BLaER1 (cell line): ENCODE data around the gene ECE1.

Source experiments
- H3K27ac ChIP-seq: shearing (Covaris generic); formaldehyde crosslinking; 2 replicates; pipeline ENCODE4 v1.8.1; 2022
- H3K27me3 ChIP-seq: shearing (Covaris generic); formaldehyde crosslinking; 2 replicates; pipeline ENCODE4 v1.8.1; 2022
- H3K36me3 ChIP-seq: shearing (Covaris generic); formaldehyde crosslinking; 2 replicates; pipeline ENCODE4 v1.8.1; 2022
- H3K4me1 ChIP-seq: shearing (Covaris generic); formaldehyde crosslinking; 2 replicates; pipeline ENCODE4 v1.8.1; 2022
- H3K4me2 ChIP-seq: shearing (Covaris generic); formaldehyde crosslinking; 2 replicates; pipeline ENCODE4 v1.8.1; 2022
- H3K4me3 ChIP-seq: shearing (Covaris generic); formaldehyde crosslinking; 2 replicates; pipeline ENCODE4 v1.8.1; 2022
- H3K9ac ChIP-seq: shearing (Covaris generic); formaldehyde crosslinking; 2 replicates; pipeline ENCODE4 v1.8.1; 2022
- H3K9me3 ChIP-seq: shearing (Covaris generic); formaldehyde crosslinking; 2 replicates; pipeline ENCODE4 v1.8.1; 2022
- H4K20me1 ChIP-seq: shearing (Covaris generic); formaldehyde crosslinking; 2 replicates; pipeline ENCODE4 v1.8.1; 2022
- Cebpa-rat ChIP-seq: shearing (Covaris generic); IDR thresholded peaks from 2 replicates; pipeline ENCODE4 v1.8.1; 2022

Gene ECE1

GRCh38 chr1:21263653-21264225 lies 26.5 kb downstream of the ECE1 start:
- no peaks in the 10 kb centered on the region for H4K20me1 ChIP-seq
- no peak overlapping the region for H3K4me3 ChIP-seq
- no peak overlapping the region for H3K9ac ChIP-seq
- H3K36me3 ChIP-seq: peaks cover 19% of the 10 kb centered on the region; the same call in 1 of the 2 replicates
- H3K27ac ChIP-seq: no peak overlapping the region
- H3K27me3 ChIP-seq: no peaks in the 10 kb centered on the region
- no peak for TF ChIP-seq Cebpa-rat
- peaks cover 10% of the 10 kb centered on the region; the same call in 1 of the 2 replicates for H3K9me3 ChIP-seq
- H3K4me1 ChIP-seq: peaks cover 36% of the 10 kb centered on the region
- peak overlapping the region; percentile 9; the same call in 1 of the 2 replicates for H3K4me2 ChIP-seq

DNA sequence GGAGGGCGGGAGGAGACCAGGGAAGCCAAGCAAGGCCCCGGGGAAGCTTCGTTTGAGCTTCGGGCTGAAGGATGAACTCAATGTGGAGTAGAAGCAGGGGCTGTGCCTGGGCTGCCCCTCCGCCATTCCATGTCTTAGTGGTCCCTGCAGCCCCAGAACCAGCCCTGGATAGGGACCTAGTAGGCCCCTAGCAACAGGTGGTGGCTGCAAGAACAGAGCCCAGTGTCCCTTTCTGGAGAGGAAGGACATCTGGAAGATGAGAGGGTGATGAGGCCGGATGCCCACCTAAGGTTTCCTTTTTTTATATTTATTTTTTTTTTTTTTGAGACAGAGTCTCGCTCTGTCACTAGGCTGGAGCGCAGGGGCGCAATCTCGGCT lies 27.2 kb downstream of the ECE1 start:
- peak overlapping the region; percentile 85 for H3K4me2 ChIP-seq
- H3K9ac ChIP-seq: no peak overlapping the region
- no peak overlapping the region for H3K4me3 ChIP-seq
- peaks cover 10% of the 10 kb centered on the region; the same call in 1 of the 2 replicates for H3K9me3 ChIP-seq
- peaks cover 12% of the 10 kb centered on the region; the same call in 1 of the 2 replicates for H3K36me3 ChIP-seq
- TF ChIP-seq Cebpa-rat: no peak
- no peaks in the 10 kb centered on the region for H3K27me3 ChIP-seq
- H3K27ac ChIP-seq: 0 out of 2 replicates have a peak overlapping the region, but pooled peaks have one; percentile 66
- no peaks in the 10 kb centered on the region for H4K20me1 ChIP-seq
- peaks cover 36% of the 10 kb centered on the region for H3K4me1 ChIP-seq

GRCh38 chr1:21262293-21263051 lies 27.8 kb downstream of the ECE1 start:
- Histone ChIP-seq H3K27me3 (no peaks in the 10 kb centered on the region), H3K4me2 (peak overlapping the region; percentile 85), H3K9ac (peak overlapping the region; percentile 44; the same call in 1 of the 2 replicates), H3K36me3 (0 out of 2 replicates have a peak, but pooled peaks cover 7% of the 10 kb centered on the region), H3K4me3 (no peak overlapping the region), H3K4me1 (peaks cover 36% of the 10 kb centered on the region), H4K20me1 (no peaks in the 10 kb centered on the region), H3K9me3 (peaks cover 6% of the 10 kb centered on the region; the same call in 1 of the 2 replicates), H3K27ac (peak overlapping the region; percentile 66)
- no peak for TF ChIP-seq Cebpa-rat

- H3K9ac ChIP-seq: peak overlapping the region; percentile 44
Observed at GRCh38 chr1:21261551-21262292, 28.5 kb downstream of the ECE1 start.

GRCh38 chr1:21260405-21261125 lies 29.7 kb downstream of the ECE1 start:
- no peaks in the 10 kb centered on the region for H4K20me1 ChIP-seq
- no peaks in the 10 kb centered on the region for H3K27me3 ChIP-seq
- no peak for TF ChIP-seq Cebpa-rat
- no peaks in the 10 kb centered on the region for H3K36me3 ChIP-seq
- H3K9ac ChIP-seq: 0 out of 2 replicates have a peak overlapping the region, but pooled peaks have one; percentile 44
- no peak overlapping the region; the same call in 1 of the 2 replicates for H3K27ac ChIP-seq
- H3K4me3 ChIP-seq: no peak overlapping the region
- H3K4me2 ChIP-seq: peak overlapping the region; percentile 85
- H3K9me3 ChIP-seq: no peaks in the 10 kb centered on the region
- peaks cover 48% of the 10 kb centered on the region for H3K4me1 ChIP-seq

More at GRCh38 chr1:21261551-21262292, 28.5 kb downstream of the ECE1 start:
- H3K27me3 ChIP-seq: no peaks in the 10 kb centered on the region
- peaks cover 40% of the 10 kb centered on the region for H3K4me1 ChIP-seq
- peak overlapping the region; percentile 66 for H3K27ac ChIP-seq
- no peaks in the 10 kb centered on the region for H4K20me1 ChIP-seq
- H3K36me3 ChIP-seq: 0 out of 2 replicates have a peak, but pooled peaks cover under 1% of the 10 kb centered on the region
- H3K4me2 ChIP-seq: peak overlapping the region; percentile 85
- no peak overlapping the region for H3K4me3 ChIP-seq
- no peak for TF ChIP-seq Cebpa-rat
- no peaks in the 10 kb centered on the region for H3K9me3 ChIP-seq

GRCh38 chr1:21259316-21260076 lies 30.8 kb downstream of the ECE1 start:
- Histone ChIP-seq H3K9me3 (no peaks in the 10 kb centered on the region), H3K4me3 (no peak overlapping the region), H4K20me1 (no peaks in the 10 kb centered on the region), H3K27ac (no peak overlapping the region), H3K4me1 (peaks cover 57% of the 10 kb centered on the region), H3K4me2 (no peak overlapping the region), H3K36me3 (no peaks in the 10 kb centered on the region), H3K9ac (no peak overlapping the region), H3K27me3 (no peaks in the 10 kb centered on the region)
- no peak for TF ChIP-seq Cebpa-rat

GRCh38 chr1:21258331-21259134 lies 31.7 kb downstream of the ECE1 start:
- H3K4me1 ChIP-seq: peaks cover 59% of the 10 kb centered on the region
- H3K27ac ChIP-seq: no peak overlapping the region
- H4K20me1 ChIP-seq: no peaks in the 10 kb centered on the region
- H3K9me3 ChIP-seq: no peaks in the 10 kb centered on the region
- no peaks in the 10 kb centered on the region for H3K36me3 ChIP-seq
- no peak overlapping the region for H3K4me2 ChIP-seq
- TF ChIP-seq Cebpa-rat: no peak
- no peak overlapping the region for H3K9ac ChIP-seq
- H3K27me3 ChIP-seq: no peaks in the 10 kb centered on the region
- no peak overlapping the region for H3K4me3 ChIP-seq

DNA sequence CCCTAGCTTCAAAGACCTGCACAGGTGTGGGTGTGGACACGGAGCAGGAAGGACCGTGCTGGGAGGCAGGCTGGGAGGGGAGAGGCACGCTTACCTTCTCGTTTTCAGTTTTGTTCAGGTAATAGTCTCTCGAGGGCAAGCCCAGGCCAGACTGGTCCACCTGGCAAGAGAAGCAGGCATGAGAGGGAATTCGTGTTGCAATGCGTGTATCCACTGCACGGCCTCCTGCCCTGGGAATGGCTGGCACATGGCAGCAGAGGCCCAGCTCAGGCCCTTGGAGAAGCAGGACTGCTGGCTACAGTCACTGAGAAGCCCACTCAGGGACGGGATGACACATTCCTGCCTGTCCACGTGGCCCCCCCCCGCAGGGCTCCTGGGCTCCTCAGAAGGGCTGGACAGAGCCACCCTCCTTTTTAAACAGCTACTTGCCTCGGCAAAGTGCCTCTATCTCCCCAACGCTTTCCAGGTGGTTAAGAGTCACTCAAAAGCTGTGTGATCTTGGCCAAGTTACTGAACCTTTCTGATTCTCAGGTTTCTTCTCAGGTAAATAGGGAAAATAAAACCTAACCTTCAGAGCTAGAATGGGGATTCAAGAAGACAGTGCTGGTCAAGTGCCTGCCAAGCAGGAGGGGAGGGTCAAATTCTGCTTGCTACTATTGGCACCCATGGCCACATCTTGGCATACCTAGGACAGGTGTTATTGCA lies 32.7 kb downstream of the ECE1 start:
- no peaks in the 10 kb centered on the region for H3K27me3 ChIP-seq
- no peak overlapping the region for H3K27ac ChIP-seq
- no peak overlapping the region for H3K4me2 ChIP-seq
- H3K36me3 ChIP-seq: no peaks in the 10 kb centered on the region
- H3K4me3 ChIP-seq: no peak overlapping the region
- H3K4me1 ChIP-seq: peaks cover 51% of the 10 kb centered on the region
- no peak overlapping the region for H3K9ac ChIP-seq
- no peaks in the 10 kb centered on the region for H4K20me1 ChIP-seq
- TF ChIP-seq Cebpa-rat: no peak
- H3K9me3 ChIP-seq: no peaks in the 10 kb centered on the region
